NCI-H510A treated with DMSO at 0.1 percent for 48 hours (cell line): ENCODE data around the gene MAPRE3.

ENCODE experiments used
- DNase-seq: peaks from one replicate; lab custom pipeline; 2025; lab: John Stamatoyannopoulos, UW

MAPRE3 gene

DNA sequence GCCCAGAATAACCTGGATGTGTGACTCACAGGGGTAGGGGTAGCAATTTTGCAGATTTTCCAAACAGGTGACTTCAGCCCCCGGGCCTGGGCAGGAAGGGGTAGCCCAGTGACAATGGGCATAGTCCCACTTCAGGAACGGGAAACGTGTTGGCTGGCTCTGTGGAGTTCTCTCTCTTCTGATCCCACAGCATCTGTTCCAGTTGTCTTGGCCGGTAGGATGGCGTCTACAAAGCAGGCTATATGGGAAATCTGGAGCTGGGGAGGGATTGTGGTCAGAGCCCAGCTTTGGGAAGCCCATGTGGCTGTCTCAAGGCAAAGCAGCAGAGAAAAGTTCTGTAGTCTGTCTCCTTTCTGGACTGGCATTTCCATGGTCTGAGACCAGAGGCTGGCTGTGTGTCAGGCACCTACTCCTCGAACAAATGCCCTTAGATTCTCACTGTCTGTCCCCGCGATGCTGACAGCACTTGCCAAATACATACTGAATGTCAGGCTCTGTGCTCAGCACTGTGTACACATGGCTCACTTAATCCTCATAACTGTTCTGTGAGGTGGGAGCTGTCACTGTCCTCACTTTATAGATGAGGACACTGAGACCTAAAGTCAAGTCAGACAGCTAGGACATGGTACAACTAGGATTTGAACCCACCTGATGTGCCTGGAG, 44.5 kb downstream of the MAPRE3 start:
- DNase-seq, result no peak

DNA sequence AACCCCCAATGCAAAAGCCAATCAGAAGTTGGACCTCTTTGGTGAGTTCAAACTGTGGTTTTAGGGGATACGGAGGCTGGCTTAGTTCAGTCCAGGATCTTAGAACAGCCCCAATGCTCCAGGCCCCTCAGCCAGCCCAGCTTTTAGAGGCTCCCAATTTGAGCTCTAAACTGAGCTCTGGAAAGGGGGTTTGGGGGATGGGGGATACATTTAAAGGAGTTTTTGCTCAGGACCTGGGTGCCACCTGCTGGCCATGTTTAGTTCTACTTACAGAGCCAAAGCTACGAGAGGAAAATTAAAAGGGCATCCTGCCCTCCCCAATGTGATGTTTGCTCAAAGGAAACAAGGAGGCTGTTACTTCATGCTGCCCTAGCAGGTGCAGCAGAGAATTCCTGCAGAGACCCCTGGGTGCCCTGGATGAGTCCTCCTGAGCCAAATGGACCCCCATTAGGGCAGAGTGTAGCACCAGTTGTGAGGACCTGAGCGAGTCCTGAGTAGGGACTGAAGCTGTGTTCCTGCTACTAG, 46.4 kb downstream of the MAPRE3 start:
- peak; percentile 27 for DNase-seq

DNA sequence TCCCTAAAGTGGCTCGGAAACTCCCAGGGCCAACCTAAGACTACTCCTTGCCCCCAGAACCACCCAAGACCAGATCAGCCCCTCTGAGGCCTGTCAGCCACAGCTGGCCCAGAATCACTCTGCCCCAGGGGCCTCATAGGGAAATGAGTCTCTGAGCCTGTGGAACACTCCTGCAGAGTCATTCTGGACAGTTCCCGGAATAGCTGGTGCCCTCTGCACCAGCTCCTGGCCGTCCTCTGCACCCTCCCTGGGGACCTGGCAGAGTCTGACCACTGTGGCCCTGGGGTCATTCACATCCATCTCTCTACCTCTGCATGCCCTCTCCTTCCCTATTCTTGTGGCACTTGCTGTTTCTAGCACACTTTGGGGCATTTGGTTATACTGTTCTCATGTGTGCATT, 47.7 kb downstream of the MAPRE3 start:
- no peak for DNase-seq

DNA sequence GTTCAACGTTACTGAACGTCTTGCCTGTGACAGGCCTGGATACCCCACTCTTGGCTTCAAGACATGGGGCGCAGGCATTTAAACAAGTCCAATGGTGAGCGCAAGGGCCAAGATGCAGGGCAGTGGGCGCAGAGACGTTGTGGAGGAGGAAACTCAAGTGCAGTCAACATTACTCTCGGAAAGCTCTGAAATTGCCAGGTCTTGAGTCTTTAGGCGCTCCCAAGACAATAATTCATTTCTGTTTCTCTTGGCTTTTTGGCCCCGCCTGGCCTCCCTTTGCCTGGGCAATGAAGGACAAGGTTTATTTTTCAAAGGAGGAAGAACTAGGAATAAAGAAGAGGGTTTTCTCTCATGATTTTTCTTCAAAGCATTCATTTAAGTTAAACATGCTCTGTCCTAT, 49.0 kb downstream of the MAPRE3 start:
- no peak for DNase-seq

DNA sequence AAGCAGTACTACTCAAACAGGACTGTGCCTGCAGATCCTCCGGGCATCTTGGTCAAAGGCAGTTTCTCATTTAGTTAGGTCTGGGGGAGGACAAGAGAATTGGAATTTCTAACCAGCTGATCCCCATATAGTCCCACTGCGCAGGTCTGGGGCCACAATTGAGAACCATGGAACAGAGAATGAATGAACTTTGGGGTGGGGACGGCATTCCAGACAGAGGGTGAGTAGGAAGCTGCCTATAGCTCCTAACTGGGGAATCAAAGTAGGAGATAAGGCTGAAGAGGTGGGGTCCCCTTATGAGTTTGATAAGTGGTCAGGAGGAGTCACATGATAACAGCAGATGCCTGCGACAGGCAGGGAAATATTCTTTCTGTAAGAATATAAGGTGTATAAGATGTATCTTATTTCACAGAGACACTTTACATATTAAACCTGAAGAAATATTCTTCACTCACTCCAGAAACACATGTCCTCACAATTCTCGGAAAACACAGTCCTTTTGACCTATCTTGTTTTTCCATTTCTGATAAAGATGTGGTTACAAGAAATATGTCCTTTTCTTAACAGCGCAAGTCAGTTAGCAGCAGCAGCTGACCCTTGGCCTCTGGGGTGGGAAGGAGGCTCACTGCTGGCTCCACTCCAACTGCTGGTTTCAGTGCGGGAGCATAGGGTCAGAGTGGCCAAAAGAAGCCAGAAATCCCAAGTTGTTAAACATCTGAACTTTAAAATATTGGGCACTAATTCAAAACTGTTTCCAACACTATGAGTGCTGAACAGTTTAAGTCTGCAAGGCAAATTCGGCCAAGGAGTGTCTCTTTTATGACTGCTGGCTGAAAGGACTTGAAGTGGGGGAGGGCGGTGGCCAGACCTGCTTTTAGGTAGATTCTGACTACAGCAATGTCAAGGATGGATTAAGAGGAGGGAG, 49.8 kb downstream of the MAPRE3 start:
- DNase-seq, result no peak

DNA sequence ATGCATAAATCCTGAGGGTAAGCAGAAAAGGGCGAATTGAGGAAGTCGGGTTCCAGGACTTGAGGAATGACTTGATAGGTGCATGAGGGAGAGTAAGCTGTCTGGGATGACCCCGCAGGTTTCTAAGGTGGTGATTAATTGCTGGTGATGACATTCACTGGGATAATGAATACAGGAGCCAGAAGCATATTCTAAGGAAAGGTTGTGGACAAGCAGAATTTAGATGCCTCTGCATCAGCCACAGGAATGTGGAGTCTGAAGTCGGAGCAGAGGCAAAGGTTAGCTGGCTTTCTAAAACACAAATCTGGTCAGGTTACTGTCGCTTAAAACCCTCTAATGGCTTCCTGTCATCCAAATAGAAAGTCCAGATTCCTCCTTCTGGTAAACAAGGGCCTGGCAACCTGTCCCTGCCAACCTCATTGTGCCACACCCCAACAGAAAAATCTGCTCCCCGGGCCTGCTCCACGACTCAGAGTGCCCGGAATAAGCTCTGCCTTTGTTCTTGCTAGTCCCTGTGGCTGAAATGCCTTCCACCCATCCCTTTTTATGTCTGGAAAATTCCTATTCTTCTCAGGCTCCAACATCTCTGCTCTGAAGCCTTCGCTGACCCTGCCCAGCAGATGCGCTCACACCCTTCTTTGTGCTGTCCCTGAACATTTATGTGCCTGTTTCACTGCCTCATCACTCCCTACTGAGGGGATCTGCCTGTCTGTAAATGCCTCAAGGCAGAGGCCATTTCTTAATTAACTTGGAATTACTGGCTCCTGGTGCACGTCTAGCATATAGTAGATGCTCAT, 51.0 kb downstream of the MAPRE3 start:
- DNase-seq, result no peak

DNA sequence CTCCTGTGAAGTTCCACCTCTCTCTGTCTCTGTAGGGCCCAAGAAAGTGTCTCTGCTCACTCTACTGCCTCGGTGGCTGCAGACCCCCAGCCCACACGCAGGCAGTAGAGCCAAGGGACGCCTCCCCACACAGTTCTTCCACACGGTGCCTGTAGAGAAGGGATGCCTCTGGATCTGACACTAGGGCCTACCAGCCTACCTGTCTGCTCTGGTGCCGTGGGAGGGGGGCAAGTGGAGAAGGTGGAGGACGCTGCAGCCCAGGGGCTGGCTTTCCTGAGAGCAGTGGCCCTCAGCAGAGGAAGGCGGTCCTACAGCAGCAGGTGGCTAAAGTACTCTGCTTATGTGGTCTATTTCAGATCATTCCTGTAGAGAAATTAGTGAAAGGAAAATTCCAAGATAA, 53.3 kb downstream of the MAPRE3 start:
- no peak for DNase-seq

DNA sequence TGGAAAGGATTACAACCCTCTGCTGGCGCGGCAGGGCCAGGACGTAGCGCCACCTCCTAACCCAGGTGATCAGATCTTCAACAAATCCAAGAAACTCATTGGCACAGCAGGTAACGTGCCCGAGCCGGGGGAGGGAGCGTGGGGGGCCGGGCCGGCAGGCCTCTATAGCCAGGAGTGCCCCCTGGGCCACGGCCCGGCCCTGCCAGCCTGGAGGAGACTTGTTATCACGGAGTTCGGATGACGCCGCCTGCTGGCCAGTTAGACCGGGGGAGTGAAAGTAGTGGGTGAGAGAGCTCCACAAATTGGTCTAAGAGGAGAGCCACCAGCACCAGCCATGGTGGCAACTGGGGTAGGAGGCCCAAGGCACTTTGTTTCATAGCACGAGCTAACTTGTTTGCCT, 53.8 kb downstream of the MAPRE3 start:
- DNase-seq, result no peak

DNA sequence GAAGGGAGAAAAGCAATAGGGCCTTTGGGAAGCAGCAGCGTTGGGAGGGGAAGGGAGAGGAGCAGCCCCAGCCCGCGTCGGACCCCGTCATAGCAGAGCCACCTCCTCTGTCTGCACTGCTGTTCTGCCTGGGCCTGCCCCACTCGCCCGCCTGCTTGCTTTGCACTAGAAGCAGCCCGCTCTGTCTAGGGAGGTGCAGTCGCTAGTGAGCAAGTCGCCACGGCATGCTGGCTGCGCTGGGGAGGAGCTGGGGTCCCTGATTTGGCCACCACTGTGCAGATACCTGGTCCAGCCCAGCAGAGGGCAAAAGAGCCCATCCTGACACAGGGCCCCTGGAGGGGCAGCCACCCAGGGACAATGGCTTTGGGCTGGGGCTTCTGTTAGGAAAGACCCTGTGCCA, 54.4 kb downstream of the MAPRE3 start:
- DNase-seq, result no peak

DNA sequence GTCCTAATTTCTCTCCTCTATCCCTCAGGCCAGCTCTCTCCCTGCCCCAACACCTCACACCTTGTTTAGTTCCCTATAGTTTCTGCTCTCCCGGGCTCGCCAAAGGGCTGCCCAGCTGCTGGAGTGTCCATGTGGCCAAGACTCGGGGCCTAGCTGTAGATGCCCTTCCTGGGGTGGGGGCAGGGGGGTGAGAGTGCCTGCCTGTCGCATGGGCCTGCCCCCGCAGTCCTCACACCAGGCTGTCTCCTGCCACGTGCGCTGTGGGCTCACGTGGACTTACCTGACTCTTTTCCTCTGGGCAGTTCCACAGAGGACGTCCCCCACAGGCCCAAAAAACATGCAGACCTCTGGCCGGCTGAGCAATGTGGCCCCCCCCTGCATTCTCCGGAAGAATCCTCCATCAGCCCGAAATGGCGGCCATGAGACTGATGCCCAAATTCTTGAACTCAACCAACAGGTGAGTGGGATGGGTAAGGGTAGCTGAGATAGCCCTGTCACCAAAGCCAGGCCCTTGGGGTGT, 54.9 kb downstream of the MAPRE3 start:
- no peak for DNase-seq

DNA sequence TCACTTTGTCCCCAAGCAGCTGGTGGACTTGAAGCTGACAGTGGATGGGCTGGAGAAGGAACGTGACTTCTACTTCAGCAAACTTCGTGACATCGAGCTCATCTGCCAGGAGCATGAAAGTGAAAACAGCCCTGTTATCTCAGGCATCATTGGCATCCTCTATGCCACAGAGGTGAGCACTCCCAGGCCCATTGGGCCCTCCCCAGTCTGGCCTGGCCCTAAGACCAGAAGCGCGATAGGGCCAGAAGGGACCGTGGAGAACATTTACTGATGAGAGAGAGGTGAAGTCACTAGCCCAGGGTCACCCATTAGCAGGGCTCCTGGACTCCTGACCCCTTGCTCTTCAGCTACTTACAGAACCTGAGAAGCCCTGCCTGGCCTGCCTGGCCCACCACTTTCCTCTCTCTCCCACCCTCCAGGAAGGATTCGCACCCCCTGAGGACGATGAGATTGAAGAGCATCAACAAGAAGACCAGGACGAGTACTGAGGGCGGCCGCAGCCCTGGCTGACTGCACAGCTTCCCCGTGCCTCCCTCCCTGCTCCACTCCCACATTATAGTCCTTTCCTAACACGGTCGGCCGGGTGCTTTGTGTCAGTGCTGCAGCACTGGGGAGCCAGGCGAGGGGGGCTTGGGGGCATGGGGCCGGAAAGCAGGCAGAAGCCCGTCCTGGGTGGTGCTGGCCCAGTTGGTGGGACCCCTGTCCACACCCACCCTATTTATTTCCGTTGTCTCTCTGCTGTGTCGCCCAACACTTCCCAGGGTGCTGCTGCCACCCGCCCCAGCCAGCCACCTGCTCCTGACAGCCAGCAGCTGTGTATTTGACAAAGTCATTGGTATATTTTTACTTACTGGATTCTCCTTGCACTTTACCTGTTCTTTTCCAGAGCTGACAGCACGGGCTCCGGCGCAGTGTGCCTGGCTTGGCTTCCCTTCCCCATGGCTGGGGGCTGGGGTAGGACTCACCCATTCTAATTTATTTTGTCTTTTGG, 55.7 kb downstream of the MAPRE3 start:
- no peak for DNase-seq

DNA sequence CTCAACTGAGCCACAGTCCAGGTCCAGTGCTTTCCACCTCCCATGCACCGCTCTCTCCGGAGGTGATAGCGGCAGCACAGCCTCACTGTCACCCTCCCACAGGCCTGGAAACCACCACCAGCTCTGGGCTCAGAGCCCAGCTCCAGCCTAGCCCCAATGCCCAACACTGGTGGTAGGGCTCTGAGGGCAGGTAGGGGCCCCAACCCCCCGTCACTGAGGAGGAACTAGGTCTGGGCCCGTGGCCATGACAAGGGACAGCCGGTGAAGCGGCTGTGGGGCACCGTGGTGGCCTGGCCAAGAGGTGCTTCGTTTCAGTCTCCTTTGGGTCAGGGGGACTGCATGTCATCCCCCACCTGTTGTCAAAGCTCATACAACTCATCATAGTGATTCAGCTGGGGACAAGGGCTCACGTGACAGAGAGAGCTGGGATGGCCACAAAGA, 56.8 kb downstream of the MAPRE3 start:
- DNase-seq, result no peak

DNA sequence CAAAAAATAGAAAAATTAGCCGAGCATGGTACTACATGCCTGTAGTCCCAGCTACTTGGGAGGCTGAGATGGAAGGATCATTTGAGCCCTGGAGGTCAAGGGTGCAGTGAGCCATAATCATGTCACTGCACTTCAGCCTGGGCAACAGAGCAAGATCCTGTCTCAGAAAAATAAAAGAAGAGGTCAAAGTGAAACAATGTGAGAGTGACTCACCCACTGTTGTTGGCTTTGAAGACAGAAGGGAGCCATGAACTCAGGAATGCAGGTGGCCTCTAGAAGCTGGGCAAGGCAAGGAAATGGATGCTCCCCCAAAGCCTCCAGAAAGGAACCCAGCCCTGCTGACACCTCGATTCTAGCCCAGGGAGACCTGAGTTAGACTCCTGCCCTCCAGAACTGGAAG, 58.6 kb downstream of the MAPRE3 start:
- DNase-seq, result no peak

DNA sequence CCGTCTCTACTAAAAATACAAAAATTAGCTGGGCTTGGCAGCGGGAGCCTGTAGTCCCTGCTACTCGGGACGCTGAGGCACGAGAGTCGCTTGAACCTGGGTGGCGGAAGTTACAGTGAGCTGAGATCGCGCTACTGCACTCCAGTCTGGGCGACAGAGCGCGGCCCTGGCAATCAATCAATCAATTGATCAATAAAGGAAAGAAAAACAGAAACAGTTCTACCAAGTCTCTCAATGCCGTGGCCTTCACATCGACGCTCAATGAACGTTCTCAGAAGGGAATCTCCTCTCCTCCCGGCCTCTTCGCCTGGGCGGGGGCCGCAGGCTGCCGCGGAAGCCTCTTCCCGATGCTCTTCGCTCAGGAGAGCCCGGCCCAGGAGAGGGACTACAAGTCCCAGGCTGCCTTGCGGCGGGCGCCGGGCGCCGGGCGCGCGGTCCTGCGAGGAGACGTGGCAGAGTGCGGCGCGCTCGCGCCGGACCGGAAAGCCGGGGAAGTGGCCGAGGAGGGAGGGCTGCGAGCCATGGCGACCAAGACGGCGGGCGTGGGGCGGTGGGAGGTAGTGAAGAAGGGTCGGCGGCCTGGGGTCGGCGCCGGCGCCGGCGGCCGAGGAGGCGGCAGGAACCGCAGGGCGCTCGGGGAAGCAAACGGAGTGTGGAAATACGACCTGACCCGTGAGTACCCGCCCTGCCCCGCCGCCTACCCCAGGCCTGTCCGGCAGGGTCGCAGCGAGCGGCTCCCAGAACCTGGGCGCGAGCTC, 62.2 kb downstream of the MAPRE3 start, which contains the start of gene TMEM214:
Gene TMEM214, plus strand, starts transcription at position 471 of the 758 bp plus-strand sequence. Its CDS starts 51 bp downstream, at position 522.
- DNase-seq, result peak; percentile 82

DNA sequence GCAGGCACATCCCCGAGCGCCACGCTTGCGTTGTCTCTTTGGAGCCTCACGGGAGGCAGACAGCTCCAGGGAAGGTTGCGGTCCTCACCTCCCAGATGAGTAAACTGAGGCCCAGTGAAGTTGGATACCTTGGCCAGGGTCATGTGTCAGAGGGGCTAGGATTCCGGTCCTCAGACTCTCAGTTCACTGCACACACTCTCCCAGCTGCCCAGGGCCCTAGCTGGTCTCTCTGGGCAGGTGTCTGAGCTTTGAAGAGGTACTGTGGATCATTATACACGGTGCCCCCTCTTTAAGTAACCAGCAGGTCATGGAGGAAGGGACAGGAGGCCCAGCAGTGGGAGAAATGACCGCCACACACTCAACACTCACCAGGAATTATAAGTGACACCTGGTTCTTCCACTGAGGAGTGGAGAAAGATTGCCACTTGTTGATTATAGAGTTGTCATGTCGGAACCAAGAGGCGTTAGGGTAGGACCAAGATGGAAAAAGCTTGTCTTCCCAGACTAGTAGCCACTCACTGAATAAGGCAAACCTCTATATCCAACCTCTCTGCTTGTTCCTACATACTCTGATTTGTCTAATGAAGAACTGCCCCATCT, 62.9 kb downstream of the MAPRE3 start:
- DNase-seq, result no peak

DNA sequence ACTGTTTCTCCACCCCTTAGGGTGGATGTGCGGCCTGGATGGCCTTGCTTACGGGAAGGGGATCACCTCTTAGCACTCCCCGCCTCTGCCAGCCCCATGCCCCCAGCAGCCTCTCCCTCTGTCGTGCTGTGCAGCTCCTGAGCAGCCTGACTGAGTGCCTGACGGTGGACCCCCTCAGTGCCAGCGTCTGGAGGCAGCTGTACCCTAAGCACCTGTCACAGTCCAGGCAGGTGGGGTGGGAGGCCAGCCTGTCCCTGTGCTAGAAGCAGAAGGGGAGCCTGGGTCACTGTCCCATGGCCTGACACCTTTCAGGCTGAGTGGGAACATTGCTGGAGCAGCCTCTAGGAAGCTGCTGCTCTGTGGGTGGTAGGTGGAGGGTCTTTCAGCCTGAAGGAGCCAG, 67.6 kb downstream of the MAPRE3 start:
- DNase-seq, result no peak

DNA sequence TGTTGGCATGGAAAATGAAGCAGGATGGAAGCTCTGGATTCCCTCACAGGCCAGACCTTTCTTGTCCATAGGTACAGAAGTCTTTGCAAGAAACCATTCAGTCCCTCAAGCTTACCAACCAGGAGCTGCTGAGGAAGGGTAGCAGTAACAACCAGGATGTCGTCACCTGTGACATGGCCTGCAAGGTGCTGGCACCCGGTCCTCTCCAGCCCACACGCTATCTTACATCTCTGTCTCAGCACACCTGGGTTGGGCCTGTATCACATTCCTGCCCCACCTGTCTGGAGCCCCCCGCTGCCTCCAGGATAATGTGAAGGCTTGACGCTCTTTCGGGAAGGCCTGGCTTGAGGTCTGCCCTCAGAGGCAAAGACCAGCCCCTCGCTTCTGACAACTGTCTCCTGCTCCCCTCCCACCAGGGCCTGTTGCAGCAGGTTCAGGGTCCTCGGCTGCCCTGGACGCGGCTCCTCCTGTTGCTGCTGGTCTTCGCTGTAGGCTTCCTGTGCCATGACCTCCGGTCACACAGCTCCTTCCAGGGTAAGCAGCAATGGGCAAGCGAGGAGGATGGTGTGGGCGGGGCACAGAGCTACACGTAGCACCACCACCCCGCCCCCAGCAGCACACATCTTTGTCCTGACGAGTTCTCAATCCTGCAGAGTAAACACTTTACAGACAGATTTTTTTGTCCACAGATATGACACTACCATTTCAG, 68.3 kb downstream of the MAPRE3 start:
- no peak for DNase-seq

DNA sequence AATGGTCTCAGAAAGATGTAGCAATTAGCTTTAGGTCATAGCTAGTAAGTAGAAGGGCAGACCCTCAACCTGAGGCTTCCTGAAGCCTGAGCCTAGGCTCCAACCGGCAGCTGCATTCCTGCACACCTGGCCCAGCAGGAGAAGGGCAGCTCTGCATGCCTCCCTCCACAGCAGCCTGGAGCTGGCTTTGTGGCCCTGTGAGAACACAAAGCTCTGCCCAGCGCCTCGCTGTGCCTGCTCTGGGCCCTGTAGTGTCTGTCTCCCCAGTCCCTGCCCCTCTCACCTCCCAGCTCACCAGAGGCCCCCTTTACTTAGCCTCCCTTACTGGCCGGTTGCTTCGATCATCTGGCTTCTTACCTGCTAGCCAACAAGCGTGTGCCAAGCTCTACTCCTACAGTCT, 69.0 kb downstream of the MAPRE3 start:
- no peak for DNase-seq

DNA sequence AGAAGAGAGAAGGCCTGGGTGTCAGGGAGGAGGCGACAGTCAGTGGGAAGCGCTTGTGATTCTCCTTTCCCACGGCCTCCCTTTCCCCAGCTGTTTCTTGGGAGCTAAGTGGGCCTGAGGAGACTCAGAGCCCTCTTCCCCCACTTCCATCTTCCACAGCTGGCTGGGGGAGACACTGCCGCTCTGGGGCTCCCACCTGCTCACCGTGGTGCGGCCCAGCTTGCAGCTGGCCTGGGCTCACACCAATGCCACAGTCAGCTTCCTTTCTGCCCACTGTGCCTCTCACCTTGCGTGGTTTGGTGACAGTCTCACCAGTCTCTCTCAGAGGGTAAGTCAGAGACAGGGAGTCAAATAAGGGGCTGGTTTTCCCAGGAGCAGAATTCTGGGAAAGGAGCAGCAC, 69.4 kb downstream of the MAPRE3 start:
- no peak for DNase-seq
